Measurements from ENCODE around the gene TP53TG5. TPM values are rescaled to one million over a fixed set of nuclear protein-coding genes. Genes with fewer than 3 reads are reported as not detected.

Gene TP53TG5
- total and polyA plus RNA-seq, 5 donors: 0.82 to 1.5 (median 1.4) TPM

GRCh38 chr20:45374101-45374467 lies 4.0 kb downstream of the TP53TG5 start:
- DNase-seq (no peak), ATAC-seq (no peak)
- no peaks in the 10 kb centered on the region for H3K4me1 ChIP-seq (ENCODE audit: control insufficient read depth, insufficient read depth, low read length)
- WGBS: 65% methylated on average over 9 of the region's 9 CpGs
- no peak overlapping the region for H3K27ac ChIP-seq (ENCODE audit: low read length)
- H3K27me3 ChIP-seq (ENCODE audit: control insufficient read depth, insufficient read depth): no peaks in the 10 kb centered on the region
- no peaks in the 10 kb centered on the region for H3K9me3 ChIP-seq (ENCODE audit: control insufficient read depth, low read length)
- intact Hi-C loops (cut with DNase I): loop anchor here in 3 of 4 donors (2.0 to 10.0 kb wide), 3 partner anchors 61 to 63 kb away; no protein-coding TSS in a partner anchor
- peak overlapping the region; percentile 72 for H3K4me3 ChIP-seq (ENCODE audit: low read length)

DNA sequence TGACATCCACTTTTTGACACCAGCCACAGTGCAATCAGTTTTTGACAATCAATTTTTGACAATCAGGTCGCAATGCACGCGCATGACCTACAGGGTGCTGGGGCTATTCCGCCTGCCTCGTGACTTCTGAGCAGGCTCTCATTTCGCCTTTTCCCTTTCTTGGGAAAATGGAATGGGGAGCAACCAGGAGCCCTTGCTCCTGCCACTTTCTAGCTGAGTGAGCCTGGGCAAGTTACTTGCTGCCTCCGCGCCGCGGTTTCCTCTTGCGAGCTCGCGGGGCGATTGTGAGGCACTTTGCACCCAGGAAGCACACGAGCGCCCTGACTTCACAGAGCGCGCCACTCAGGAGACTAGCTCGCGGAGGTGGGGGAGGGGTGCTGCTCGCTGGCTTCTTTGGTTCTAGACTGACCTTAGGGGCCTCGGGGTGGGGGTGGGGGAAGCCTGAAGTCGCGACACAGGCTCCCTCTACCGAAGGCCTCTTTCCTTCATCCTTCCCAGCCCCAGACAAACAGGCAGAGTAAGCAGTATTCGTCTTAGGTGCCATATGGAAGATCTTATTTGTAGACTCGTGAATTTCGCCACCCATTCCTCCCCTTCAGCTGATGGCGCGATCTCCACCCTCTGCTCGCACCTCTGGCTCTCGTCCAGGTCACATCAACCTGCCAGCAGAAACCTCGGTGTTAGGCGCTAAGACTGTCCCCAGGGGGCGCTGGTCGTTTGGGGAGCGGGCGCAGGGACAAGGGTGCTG lies 4.6 kb downstream of the TP53TG5 start:
- 6% methylated on average over 38 of the region's 38 CpGs for WGBS

GRCh38 chr20:45372646-45373352 lies 5.3 kb downstream of the TP53TG5 start:
- WGBS: 28% methylated on average over 30 of the region's 30 CpGs
- peak; percentile 65 to 86 (median 77) for DNase-seq
- H3K9me3 ChIP-seq (ENCODE audit: control insufficient read depth, low read length): no peaks in the 10 kb centered on the region

More for the DNA sequence above, 4.6 kb downstream of the TP53TG5 start:
- peak overlapping the region; percentile 72 for H3K4me3 ChIP-seq (ENCODE audit: low read length)
- ATAC-seq: peak; percentile 86 to 88
- DNase-seq: peak; percentile 91 to 96 (median 94)
- H3K4me1 ChIP-seq (ENCODE audit: control insufficient read depth, insufficient read depth, low read length): no peaks in the 10 kb centered on the region
- no peaks in the 10 kb centered on the region for H3K27me3 ChIP-seq (ENCODE audit: control insufficient read depth, insufficient read depth)
- peak overlapping the region; percentile 68 for H3K27ac ChIP-seq (ENCODE audit: low read length)
- H3K9me3 ChIP-seq (ENCODE audit: control insufficient read depth, low read length): no peaks in the 10 kb centered on the region
- intact Hi-C loops (cut with DNase I): loop anchor here in 3 of 4 donors (2.0 to 10.0 kb wide), 3 partner anchors 61 to 64 kb away; no protein-coding TSS in a partner anchor

DNA sequence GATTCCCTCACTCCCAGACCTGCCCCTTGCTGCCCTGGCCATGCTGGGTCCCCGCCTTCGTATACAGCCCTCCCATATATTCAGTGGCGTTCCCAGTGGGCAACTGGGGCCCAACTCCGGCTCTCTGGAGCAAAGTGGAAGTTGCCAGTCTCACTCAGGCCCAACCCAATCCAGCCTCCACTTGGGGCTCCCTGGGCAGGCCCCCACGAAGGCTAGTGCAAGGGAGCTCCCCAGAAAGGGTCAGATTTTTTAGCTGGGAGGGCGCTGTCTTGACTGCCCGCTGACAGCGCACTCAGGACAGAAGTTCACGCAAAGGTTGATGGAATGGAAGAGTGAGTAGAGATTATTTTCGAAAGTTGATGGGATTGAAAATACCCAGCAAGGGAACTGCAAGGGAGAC lies 5.9 kb downstream of the TP53TG5 start:
- Histone ChIP-seq H3K4me3 (ENCODE audit: low read length) (no peak overlapping the region), H3K27ac (ENCODE audit: low read length) (no peak overlapping the region), H3K4me1 (ENCODE audit: control insufficient read depth, insufficient read depth, low read length) (no peaks in the 10 kb centered on the region), H3K27me3 (ENCODE audit: control insufficient read depth, insufficient read depth) (no peaks in the 10 kb centered on the region), H3K9me3 (ENCODE audit: control insufficient read depth, low read length) (no peaks in the 10 kb centered on the region)
- WGBS: 75% methylated on average over 10 of the region's 10 CpGs
- no peak for ATAC-seq
- intact Hi-C loops (cut with DNase I): loop anchor here in 2 of 4 donors (5.0 to 10.0 kb wide), 2 partner anchors 63 to 65 kb away; no protein-coding TSS in a partner anchor
- no peak for DNase-seq

More at GRCh38 chr20:45372646-45373352, 5.3 kb downstream of the TP53TG5 start:
- intact Hi-C loops (cut with DNase I): loop anchor here in 2 of 4 donors (5.0 to 10.0 kb wide), 2 partner anchors 62 to 65 kb away; no protein-coding TSS in a partner anchor
- no peak overlapping the region for H3K4me3 ChIP-seq (ENCODE audit: low read length)
- peak; percentile 76 to 81 for ATAC-seq
- peak overlapping the region; percentile 68 for H3K27ac ChIP-seq (ENCODE audit: low read length)
- H3K4me1 ChIP-seq (ENCODE audit: control insufficient read depth, insufficient read depth, low read length): no peaks in the 10 kb centered on the region
- H3K27me3 ChIP-seq (ENCODE audit: control insufficient read depth, insufficient read depth): no peaks in the 10 kb centered on the region

- no peaks in the 10 kb centered on the region for H3K4me1 ChIP-seq (ENCODE audit: control insufficient read depth, insufficient read depth, low read length)
- WGBS: 77% methylated on average over 3 of the region's 3 CpGs
- no peaks in the 10 kb centered on the region for H3K27me3 ChIP-seq (ENCODE audit: control insufficient read depth, insufficient read depth)
- intact Hi-C loops (cut with DNase I): loop anchor here in 2 of 4 donors (5.0 to 10.0 kb wide), 2 partner anchors 64 to 67 kb away; no protein-coding TSS in a partner anchor
- ATAC-seq (no peak), DNase-seq (no peak)
- H3K4me3 ChIP-seq (ENCODE audit: low read length): no peak overlapping the region
- no peak overlapping the region for H3K27ac ChIP-seq (ENCODE audit: low read length)
- no peaks in the 10 kb centered on the region for H3K9me3 ChIP-seq (ENCODE audit: control insufficient read depth, low read length)
These were observed 7.5 kb downstream of the TP53TG5 start for GRCh38 chr20:45370571-45371160.

GRCh38 chr20:45368221-45368980 lies 9.7 kb downstream of the TP53TG5 start:
- H3K4me3 ChIP-seq (ENCODE audit: low read length): no peak overlapping the region
- no peak overlapping the region for H3K27ac ChIP-seq (ENCODE audit: low read length)
- H3K9me3 ChIP-seq (ENCODE audit: control insufficient read depth, low read length): no peaks in the 10 kb centered on the region
- H3K4me1 ChIP-seq (ENCODE audit: control insufficient read depth, insufficient read depth, low read length): peaks cover 1% of the 10 kb centered on the region
- ATAC-seq (no peak), DNase-seq (no peak)
- no peaks in the 10 kb centered on the region for H3K27me3 ChIP-seq (ENCODE audit: control insufficient read depth, insufficient read depth)
- WGBS: 73% methylated on average over 6 of the region's 6 CpGs
- intact Hi-C loops (cut with DNase I): loop anchor here in 1 of 4 donors (5.0 kb wide), 1 partner anchor 46 kb away; no protein-coding TSS in a partner anchor

DNA sequence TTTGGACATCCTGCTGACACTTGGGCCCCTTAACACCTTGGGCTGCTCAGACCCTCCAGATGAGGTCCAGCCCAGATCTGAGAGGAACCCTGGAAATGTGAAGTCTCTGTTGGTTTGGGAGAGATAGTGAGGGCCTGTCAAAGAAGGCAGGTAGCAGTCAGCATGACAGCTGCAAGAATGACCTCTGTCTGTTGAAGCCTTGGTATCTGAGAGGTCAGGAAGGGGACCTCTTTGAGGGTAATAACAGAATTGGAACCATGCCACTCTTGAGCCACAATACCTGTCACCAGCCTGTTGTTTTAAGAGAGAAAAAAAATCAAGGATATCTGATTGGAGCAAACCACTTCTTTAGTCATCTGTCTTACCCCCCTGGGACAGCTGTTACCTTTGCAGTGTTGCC lies 11.0 kb downstream of the TP53TG5 start:
- H3K4me3 ChIP-seq (ENCODE audit: low read length): no peak overlapping the region
- no peaks in the 10 kb centered on the region for H3K9me3 ChIP-seq (ENCODE audit: control insufficient read depth, low read length)
- intact Hi-C loops (cut with DNase I): loop anchor here in 1 of 4 donors (5.0 kb wide), 1 partner anchor 45 kb away; no protein-coding TSS in a partner anchor
- H3K27ac ChIP-seq (ENCODE audit: low read length): no peak overlapping the region
- H3K27me3 ChIP-seq (ENCODE audit: control insufficient read depth, insufficient read depth): no peaks in the 10 kb centered on the region
- ATAC-seq (no peak), DNase-seq (no peak)
- peaks cover 1% of the 10 kb centered on the region for H3K4me1 ChIP-seq (ENCODE audit: control insufficient read depth, insufficient read depth, low read length)

DNA sequence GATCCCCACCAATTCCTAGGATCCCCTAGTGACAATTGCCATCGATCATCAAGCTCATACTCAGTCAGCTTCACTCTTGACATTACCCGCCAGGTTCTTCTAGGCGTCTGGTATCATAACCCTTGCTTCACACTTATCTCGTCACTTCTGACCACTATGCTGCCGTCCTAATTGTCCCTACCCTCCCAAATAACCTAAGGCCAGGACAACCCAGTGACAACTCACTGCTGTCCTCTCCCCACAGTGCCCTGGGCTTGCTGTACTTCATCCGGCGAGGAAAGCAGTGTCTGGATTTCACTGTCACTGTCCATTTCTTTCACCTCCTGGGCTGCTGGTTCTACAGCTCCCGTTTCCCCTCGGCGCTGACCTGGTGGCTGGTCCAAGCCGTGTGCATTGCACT lies 11.5 kb downstream of the TP53TG5 start:
- ATAC-seq: no peak
- Histone ChIP-seq H3K9me3 (ENCODE audit: control insufficient read depth, low read length) (no peaks in the 10 kb centered on the region), H3K27ac (ENCODE audit: low read length) (no peak overlapping the region), H3K4me3 (ENCODE audit: low read length) (no peak overlapping the region), H3K4me1 (ENCODE audit: control insufficient read depth, insufficient read depth, low read length) (peaks cover 1% of the 10 kb centered on the region), H3K27me3 (ENCODE audit: control insufficient read depth, insufficient read depth) (no peaks in the 10 kb centered on the region)
- intact Hi-C loops (cut with DNase I): loop anchor here in 1 of 4 donors (5.0 kb wide), 1 partner anchor 44 kb away; no protein-coding TSS in a partner anchor
- 79% methylated on average over 11 of the region's 11 CpGs for WGBS
- no peak for DNase-seq

- peaks cover 1% of the 10 kb centered on the region for H3K4me1 ChIP-seq (ENCODE audit: control insufficient read depth, insufficient read depth, low read length)
- intact Hi-C loops (cut with DNase I): loop anchor here in 1 of 4 donors (5.0 kb wide), 1 partner anchor 44 kb away; no protein-coding TSS in a partner anchor
- no peak for DNase-seq
- no peak for ATAC-seq
- H3K9me3 ChIP-seq (ENCODE audit: control insufficient read depth, low read length): no peaks in the 10 kb centered on the region
- no peaks in the 10 kb centered on the region for H3K27me3 ChIP-seq (ENCODE audit: control insufficient read depth, insufficient read depth)
- 75% methylated on average over 1 of the region's 1 CpG for WGBS
- H3K27ac ChIP-seq (ENCODE audit: low read length): no peak overlapping the region
- no peak overlapping the region for H3K4me3 ChIP-seq (ENCODE audit: low read length)
These were observed 11.9 kb downstream of the TP53TG5 start for GRCh38 chr20:45366192-45366591.

GRCh38 chr20:45365444-45365970 lies 12.6 kb downstream of the TP53TG5 start:
- no peak overlapping the region for H3K27ac ChIP-seq (ENCODE audit: low read length)
- 84% methylated on average over 5 of the region's 5 CpGs for WGBS
- no peaks in the 10 kb centered on the region for H3K27me3 ChIP-seq (ENCODE audit: control insufficient read depth, insufficient read depth)
- H3K9me3 ChIP-seq (ENCODE audit: control insufficient read depth, low read length): no peaks in the 10 kb centered on the region
- ATAC-seq (no peak), DNase-seq (no peak)
- intact Hi-C loops (cut with DNase I): loop anchor here in 1 of 4 donors (5.0 kb wide), 1 partner anchor 43 kb away; no protein-coding TSS in a partner anchor
- H3K4me3 ChIP-seq (ENCODE audit: low read length): no peak overlapping the region
- H3K4me1 ChIP-seq (ENCODE audit: control insufficient read depth, insufficient read depth, low read length): peaks cover 1% of the 10 kb centered on the region

Measured in right cardiac atrium (tissue), 5 donors.